PC-3 (cell line): ENCODE results near the gene GID4.

Experiments used
- EZH2 ChIP-seq: fragments of 300-600 bp; sonication (generic); IDR thresholded peaks from one replicate; pipeline ENCODE4 v1.6.1; 2017; ENCODE audit warnings: antibody characterized with exemption, mild to moderate bottlenecking, low read length; ENCODE audit not compliant: unreplicated experiment
- EZH2phosphoT487 ChIP-seq: fragments of 300-600 bp; sonication (generic); IDR thresholded peaks from 2 replicates; pipeline ENCODE4 v1.6.1; 2018; ENCODE audit warnings: mild to moderate bottlenecking, antibody characterized with exemption, low read length, borderline replicate concordance
- TF ChIP-seq, protein P1 (sequence below): fragments of 300-600 bp; sonication (generic); conservative IDR thresholded peaks from 2 replicates; pipeline ENCODE4 v1.5.1; 2017; ENCODE audit warnings: antibody characterized with exemption, low read depth, mild to moderate bottlenecking, low read length

GRCh38 chr17:17994271-17995069 lies 44.7 kb upstream of the GID4 start:
- TF ChIP-seq, protein P1, sequence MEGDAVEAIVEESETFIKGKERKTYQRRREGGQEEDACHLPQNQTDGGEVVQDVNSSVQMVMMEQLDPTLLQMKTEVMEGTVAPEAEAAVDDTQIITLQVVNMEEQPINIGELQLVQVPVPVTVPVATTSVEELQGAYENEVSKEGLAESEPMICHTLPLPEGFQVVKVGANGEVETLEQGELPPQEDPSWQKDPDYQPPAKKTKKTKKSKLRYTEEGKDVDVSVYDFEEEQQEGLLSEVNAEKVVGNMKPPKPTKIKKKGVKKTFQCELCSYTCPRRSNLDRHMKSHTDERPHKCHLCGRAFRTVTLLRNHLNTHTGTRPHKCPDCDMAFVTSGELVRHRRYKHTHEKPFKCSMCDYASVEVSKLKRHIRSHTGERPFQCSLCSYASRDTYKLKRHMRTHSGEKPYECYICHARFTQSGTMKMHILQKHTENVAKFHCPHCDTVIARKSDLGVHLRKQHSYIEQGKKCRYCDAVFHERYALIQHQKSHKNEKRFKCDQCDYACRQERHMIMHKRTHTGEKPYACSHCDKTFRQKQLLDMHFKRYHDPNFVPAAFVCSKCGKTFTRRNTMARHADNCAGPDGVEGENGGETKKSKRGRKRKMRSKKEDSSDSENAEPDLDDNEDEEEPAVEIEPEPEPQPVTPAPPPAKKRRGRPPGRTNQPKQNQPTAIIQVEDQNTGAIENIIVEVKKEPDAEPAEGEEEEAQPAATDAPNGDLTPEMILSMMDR, result peak; percentile 57
- TF ChIP-seq EZH2 (no peak), EZH2phosphoT487 (no peak)
